Gastroesophageal sphincter (tissue), 4 donors: ENCODE measurements around the gene LBP. TPM values are rescaled to one million over a fixed set of nuclear protein-coding genes. Genes with fewer than 3 reads are reported as not detected.
"Not testable (repeated sequence)": the region's sequence is repeated elsewhere in the genome, so short reads cannot be mapped to it uniquely, and the experiment has no call there.

ENCODE experiments used
- ATAC-seq: fragments of 150-250 bp; one replicate; pipeline ENCODE4 v1.9.1; 2016; ENCODE audit warnings: mild to moderate bottlenecking, moderate library complexity
- H3K27ac ChIP-seq, 4 donors: fragments of 200-600 bp; sonication (generic) in 3 of 4; 1 replicate in 3 of 4; 2 replicates in 1 of 4; pipeline ENCODE4 v1.5.1; 2016 to 2019
- H3K27me3 ChIP-seq: fragments of 200-600 bp; sonication (generic); one replicate; pipeline ENCODE4 v1.5.1; 2019
- H3K36me3 ChIP-seq, 2 donors: fragments of 200-600 bp; sonication (generic); one replicate each; pipeline ENCODE4 v1.5.1; 2019; ENCODE audit warnings: control low read depth in 1 of 2
- H3K4me1 ChIP-seq, 3 donors: fragments of 200-600 bp; sonication (generic); 1 replicate in 2 of 3; 2 replicates in 1 of 3; pipeline ENCODE4 v1.5.1; 2016 to 2019; ENCODE audit warnings: control low read depth in 2 of 3
- H3K4me3 ChIP-seq, 2 donors: fragments of 200-600 bp; sonication (generic); one replicate each; pipeline ENCODE4 v1.5.1; 2019; ENCODE audit warnings: mild to moderate bottlenecking in 1 of 2, moderate library complexity in 1 of 2
- H3K9me3 ChIP-seq, 3 donors: fragments of 200-600 bp; sonication (generic); one replicate each; pipeline ENCODE4 v1.5.1; 2017 to 2019; ENCODE audit warnings: control low read depth in 2 of 3
- EP300 ChIP-seq: sonication (generic); formaldehyde crosslinking; IDR thresholded peaks from one replicate; pipeline ENCODE4 v1.6.1; 2017; ENCODE audit warnings: antibody characterized with exemption, mild to moderate bottlenecking
- POLR2A ChIP-seq, 2 donors: fragments of 450-650 bp; IDR thresholded peaks; one replicate each; pipeline ENCODE4 v1.6.1; 2017; ENCODE audit warnings: antibody characterized with exemption in 2 of 2, mild to moderate bottlenecking in 2 of 2, moderate library complexity in 1 of 2
- POLR2AphosphoS5 ChIP-seq: sonication (generic); formaldehyde crosslinking; IDR thresholded peaks from one replicate; pipeline ENCODE4 v1.6.1; 2017; ENCODE audit warnings: antibody characterized with exemption
- WGBS, 2 donors: methylation state at CpG; one replicate each; pipeline ENCODE4 v1.1.5; 2018; ENCODE audit warnings: low coverage in 1 of 2; 5-methylcytosine and 5-hydroxymethylcytosine counted together
- total RNA-seq, 4 donors: library from RNA; depleted of rRNA; stranded (reverse); fragments of >200 nt; gene quantifications; one replicate each; pipeline ENCODE4 v1.1.0, GENCODE V29; 2016
- TF ChIP-seq, protein P1 (sequence below), 4 experiments: fragments of 200-600 bp in 2 of 4; fragments of 450-650 bp in 2 of 4; sonication (generic) in 1 of 4; IDR thresholded peaks; one replicate each; pipeline ENCODE4 v1.5.1; 2017 to 2019; ENCODE audit warnings: antibody characterized with exemption in 4 of 4, mild to moderate bottlenecking in 2 of 4, moderate library complexity in 2 of 4

Gene LBP
- total RNA-seq, 4 donors from 2014 or later: 0.19 to 1.8 TPM; not detected in 2

DNA sequence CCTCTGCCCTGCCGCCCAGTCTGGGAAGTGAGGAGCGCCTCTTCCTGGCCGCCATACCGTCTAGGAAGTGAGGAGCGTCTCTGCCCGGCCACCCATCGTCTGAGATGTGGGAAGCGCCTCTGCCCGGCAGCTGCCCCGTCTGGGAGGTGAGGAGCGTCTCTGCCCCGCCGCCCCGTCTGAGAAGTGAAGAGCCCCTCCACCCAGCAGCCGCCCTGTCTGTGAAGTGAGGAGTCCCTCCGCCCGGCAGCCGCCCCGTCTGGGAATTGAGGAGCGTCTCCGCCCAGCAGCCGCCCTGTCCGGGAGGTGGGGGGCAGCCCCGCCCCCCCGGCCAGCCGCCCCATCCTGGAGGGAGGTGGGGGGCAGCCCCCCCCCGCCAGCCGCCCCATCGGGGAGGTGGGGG lies 61.0 kb downstream of the LBP start:
- no peak for ATAC-seq
- no CpG with 5 or more reads among the region's 29 CpGs for WGBS, 2 donors
- H3K36me3 ChIP-seq: peaks cover 0 to 14% of the 10 kb centered on the region in 2 donors
- no peaks in the 10 kb centered on the region for H3K9me3 ChIP-seq
- no peaks in the 10 kb centered on the region for H3K27me3 ChIP-seq
- H3K4me1 ChIP-seq: no peaks in the 10 kb centered on the region
- TF ChIP-seq POLR2AphosphoS5 (no peak), EP300 (no peak), POLR2A (IDR thresholded peaks at IDR 0.05) (no peak)
- TF ChIP-seq, protein P1, sequence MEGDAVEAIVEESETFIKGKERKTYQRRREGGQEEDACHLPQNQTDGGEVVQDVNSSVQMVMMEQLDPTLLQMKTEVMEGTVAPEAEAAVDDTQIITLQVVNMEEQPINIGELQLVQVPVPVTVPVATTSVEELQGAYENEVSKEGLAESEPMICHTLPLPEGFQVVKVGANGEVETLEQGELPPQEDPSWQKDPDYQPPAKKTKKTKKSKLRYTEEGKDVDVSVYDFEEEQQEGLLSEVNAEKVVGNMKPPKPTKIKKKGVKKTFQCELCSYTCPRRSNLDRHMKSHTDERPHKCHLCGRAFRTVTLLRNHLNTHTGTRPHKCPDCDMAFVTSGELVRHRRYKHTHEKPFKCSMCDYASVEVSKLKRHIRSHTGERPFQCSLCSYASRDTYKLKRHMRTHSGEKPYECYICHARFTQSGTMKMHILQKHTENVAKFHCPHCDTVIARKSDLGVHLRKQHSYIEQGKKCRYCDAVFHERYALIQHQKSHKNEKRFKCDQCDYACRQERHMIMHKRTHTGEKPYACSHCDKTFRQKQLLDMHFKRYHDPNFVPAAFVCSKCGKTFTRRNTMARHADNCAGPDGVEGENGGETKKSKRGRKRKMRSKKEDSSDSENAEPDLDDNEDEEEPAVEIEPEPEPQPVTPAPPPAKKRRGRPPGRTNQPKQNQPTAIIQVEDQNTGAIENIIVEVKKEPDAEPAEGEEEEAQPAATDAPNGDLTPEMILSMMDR (IDR thresholded peaks at IDR 0.05): no peak
- no peak overlapping the region for H3K27ac ChIP-seq
- H3K4me3 ChIP-seq: no peak overlapping the region

- not testable (repeated sequence) for H3K4me3 ChIP-seq, H3K27me3 ChIP-seq, H3K4me1 ChIP-seq, H3K9me3 ChIP-seq, ATAC-seq, H3K27ac ChIP-seq
- peaks cover 0 to 19% of the 10 kb centered on the region in 2 donors for H3K36me3 ChIP-seq
- 58 to 90% methylated on average over 2 to 5 of the region's 9 CpGs for WGBS, 2 donors
These were observed 61.5 kb downstream of the LBP start for GRCh38 chr20:38407822-38408221.

DNA sequence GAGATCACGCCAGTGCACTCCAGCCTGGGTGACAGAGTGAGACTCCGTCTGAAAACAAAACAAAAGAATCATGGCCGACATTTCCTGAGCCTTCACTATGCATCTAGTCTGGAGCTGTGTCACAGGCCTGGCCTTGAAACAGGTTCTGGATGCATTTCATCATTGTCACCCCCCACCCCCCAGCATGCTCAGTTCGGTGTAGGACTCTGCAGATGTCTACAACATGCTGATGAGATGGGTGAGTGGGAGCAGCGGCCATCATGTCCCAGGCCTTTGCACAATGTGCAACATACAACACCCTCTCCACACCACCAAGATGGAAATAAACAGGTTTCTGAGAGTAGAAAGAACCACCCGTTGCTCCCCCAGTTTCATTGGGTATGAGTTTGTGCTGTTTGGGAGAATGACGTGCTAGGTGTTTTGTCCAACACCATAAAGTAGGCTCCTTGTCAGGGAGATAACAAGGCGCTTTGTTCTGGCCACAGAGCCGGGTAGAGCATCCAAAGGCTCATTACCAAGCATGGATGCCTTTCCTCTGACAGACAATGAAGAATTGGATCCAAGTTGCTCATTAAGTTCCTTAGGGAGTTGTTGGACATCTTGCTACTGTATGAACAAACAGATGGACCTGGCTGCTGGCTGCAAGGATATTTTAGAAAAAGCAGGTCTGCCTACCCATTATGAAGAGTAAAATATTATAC lies 66.7 kb downstream of the LBP start:
- H3K27ac ChIP-seq: no peak overlapping the region
- H3K9me3 ChIP-seq: no peaks in the 10 kb centered on the region
- no peak for TF ChIP-seq POLR2AphosphoS5
- no peak for TF ChIP-seq EP300
- TF ChIP-seq, protein P1 (IDR thresholded peaks at IDR 0.05): no peak
- TF ChIP-seq POLR2A (IDR thresholded peaks at IDR 0.05): no peak
- H3K27me3 ChIP-seq: no peaks in the 10 kb centered on the region
- no peaks in the 10 kb centered on the region for H3K4me1 ChIP-seq
- 83% methylated on average over 5 of the region's 9 CpGs; no CpG with 5 or more reads in 1 of the 2 donors for WGBS, 2 donors
- no peak for ATAC-seq
- H3K4me3 ChIP-seq: no peak overlapping the region
- H3K36me3 ChIP-seq: peaks cover 0 to 59% of the 10 kb centered on the region in 2 donors

DNA sequence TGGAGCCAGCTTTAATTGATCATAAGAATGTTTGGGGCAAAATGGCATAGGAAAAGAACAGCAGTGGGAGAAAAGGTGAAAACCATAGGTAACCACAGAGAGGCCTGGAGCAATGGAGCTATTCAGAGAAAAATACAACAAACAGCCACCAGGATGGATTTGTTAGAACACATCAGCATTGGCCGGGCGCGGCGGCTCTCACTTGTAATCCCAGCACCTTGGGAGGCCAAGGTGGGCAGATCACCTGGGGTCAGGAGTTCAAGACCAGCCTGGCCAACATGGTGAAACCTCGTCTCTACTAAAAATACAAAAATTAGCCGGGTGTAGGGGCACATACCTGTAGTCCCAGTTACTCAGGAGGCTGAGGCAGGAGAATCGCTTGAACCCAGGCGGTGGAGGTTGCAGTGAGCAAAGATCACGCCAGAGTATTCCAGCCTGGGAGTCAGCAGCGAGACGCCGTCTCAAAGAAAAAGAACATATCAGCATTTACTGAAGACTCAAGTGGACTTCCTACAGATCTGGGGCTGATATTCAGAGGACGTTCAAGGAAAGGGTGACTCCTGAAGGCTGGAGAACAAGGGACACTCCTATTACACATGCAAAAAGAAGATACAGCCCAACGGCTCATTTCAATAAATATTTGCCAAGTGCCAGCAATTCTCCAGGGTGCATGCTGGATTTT lies 68.6 kb downstream of the LBP start:
- ATAC-seq: no peak
- Histone ChIP-seq H3K27me3 (no peaks in the 10 kb centered on the region), H3K4me3 (no peak overlapping the region), H3K27ac (no peak overlapping the region), H3K36me3 (peaks cover 0 to 78% of the 10 kb centered on the region in 2 donors), H3K9me3 (no peaks in the 10 kb centered on the region), H3K4me1 (peaks cover 0 to 11% (median 0%) of the 10 kb centered on the region in 3 donors)
- TF ChIP-seq, protein P1 (IDR thresholded peaks at IDR 0.05): no peak
- TF ChIP-seq EP300: no peak
- no peak for TF ChIP-seq POLR2A (IDR thresholded peaks at IDR 0.05)
- TF ChIP-seq POLR2AphosphoS5: no peak
- 87 to 91% methylated on average over 9 to 14 of the region's 14 CpGs for WGBS, 2 donors

GRCh38 chr20:38418509-38419204 lies 72.4 kb downstream of the LBP start:
- peaks cover 0 to 88% of the 10 kb centered on the region in 2 donors for H3K36me3 ChIP-seq
- ATAC-seq: peak; percentile 51

More at GRCh38 chr20:38418509-38419204, 72.4 kb downstream of the LBP start:
- WGBS, 2 donors: 17 to 50% methylated on average over 1 to 2 of the region's 4 CpGs
- Histone ChIP-seq H3K4me1 (peaks cover 0 to 11% (median 0%) of the 10 kb centered on the region in 3 donors), H3K4me3 (no peak overlapping the region), H3K9me3 (no peaks in the 10 kb centered on the region), H3K27ac (no peak overlapping the region), H3K27me3 (no peaks in the 10 kb centered on the region)
- TF ChIP-seq EP300 (no peak), POLR2AphosphoS5 (no peak), POLR2A (IDR thresholded peaks at IDR 0.05) (no peak)
- TF ChIP-seq, protein P1 (IDR thresholded peaks at IDR 0.05): no peak
